K562 (cell line): ENCODE data around the gene NSUN6. TPM values are rescaled to one million over a fixed set of nuclear protein-coding genes. Genes with fewer than 3 reads are reported as not detected.

Experiments used
- ATAC-seq: fragments of 200-7000 bp; cut with Tn5 transposase; 3 replicates; pipeline ENCODE4 v1.9.1; 2020; ENCODE audit warnings: moderate library complexity
- BruUV-seq: library from RNA; stranded (reverse); fragments of 400-500 nt; replicated peaks from 2 replicates; lab custom pipeline; 2021; lab: Mats Ljungman, UMichigan
- CTCF ChIA-PET: fragments of 300-600 bp; formaldehyde crosslinking; extraction: SDS; loops from one replicate; lab custom pipeline; 2021; ENCODE audit warnings: low intra/inter-chr PET ratio; lab: Yijun Ruan, JAX
- POLR2A ChIA-PET: fragments of 300-600, 350-650 bp; sonication (Branson Sonifier 250); formaldehyde crosslinking; extraction: SDS; loops from one replicate; lab custom pipeline; 2021; ENCODE audit warnings: antibody characterized with exemption, inconsistent platforms; lab: Yijun Ruan, JAX
- DNase-seq, 4 experiments: peaks; one replicate each; pipeline versions ENCODE4 v3.0.0 to v3.0.0-alpha.2; 2011 to 2018; ENCODE audit warnings: low spot score in 3 of 4, mixed read lengths in 3 of 4; ENCODE audit errors: extremely low read depth in 1 of 4
- FAIRE-seq: peaks from 2 replicates; lab custom pipeline; 2011; peaks lifted over from hg19 to GRCh38; lab: Jason Lieb, UNC
- H2AFZ ChIP-seq: 2 replicates; pipeline ENCODE4 v1.6.0; 2011; ENCODE audit warnings: low read depth, low read length, control low read depth, inconsistent platforms
- H3K27ac ChIP-seq: fragments of 200-600 bp; 3 replicates; pipeline ENCODE4 v1.8.0; 2011; ENCODE audit warnings: low read depth, mild to moderate bottlenecking, control low read depth, inconsistent platforms, low read length, moderate library complexity, mixed read lengths; ENCODE audit errors: extremely low read depth
- H3K27me3 ChIP-seq, 2 experiments: fragments of 300-600 bp in 1 of 2; 2 replicates in 1 of 2; 3 replicates in 1 of 2; pipeline versions ENCODE4 v1.6.0 to v1.8.0; 2011; ENCODE audit warnings: inconsistent platforms in 2 of 2, low read length in 2 of 2, mild to moderate bottlenecking in 1 of 2, mixed read lengths in 1 of 2, moderate library complexity in 1 of 2; ENCODE audit not compliant: control insufficient read depth in 2 of 2, insufficient read depth in 2 of 2
- H3K36me3 ChIP-seq: fragments of 300-600 bp; 3 replicates; pipeline ENCODE4 v1.8.0; 2011; ENCODE audit warnings: mild to moderate bottlenecking, low read length, inconsistent platforms; ENCODE audit not compliant: control insufficient read depth, insufficient read depth
- H3K4me1 ChIP-seq, 2 experiments: fragments of 200-600 bp in 1 of 2; replicated peaks in 1 of 2; 2 replicates in 1 of 2; 3 replicates in 1 of 2; pipeline versions ENCODE4 v1.5.1 to v1.8.0; 2011; ENCODE audit warnings: inconsistent platforms in 2 of 2, low read length in 2 of 2, mild to moderate bottlenecking in 1 of 2, mixed read lengths in 1 of 2, moderate library complexity in 1 of 2; ENCODE audit not compliant: control insufficient read depth in 2 of 2, insufficient read depth in 2 of 2
- H3K4me2 ChIP-seq: 2 replicates; pipeline ENCODE4 v1.6.1; 2011; ENCODE audit warnings: low read length, control low read depth, inconsistent platforms, mixed read lengths; ENCODE audit not compliant: insufficient read depth
- H3K4me3 ChIP-seq: fragments of 200-600 bp; sonication (generic), shearing (Covaris generic); 2 replicates; pipeline ENCODE4 v1.5.1; 2016; ENCODE audit warnings: control low read depth, inconsistent platforms
- H3K79me2 ChIP-seq: fragments of 200-600 bp; 3 replicates; pipeline ENCODE4 v1.8.0; 2011; ENCODE audit warnings: low read length, inconsistent platforms; ENCODE audit not compliant: control insufficient read depth, insufficient read depth
- H3K9ac ChIP-seq, 2 experiments: 2 replicates each; pipeline versions ENCODE4 v1.6.0 to v1.6.1; 2011; ENCODE audit warnings: low read depth in 2 of 2, low read length in 2 of 2, control low read depth in 1 of 2, inconsistent platforms in 1 of 2, mild to moderate bottlenecking in 1 of 2, mixed read lengths in 1 of 2; ENCODE audit not compliant: insufficient read depth in 1 of 2
- H3K9me1 ChIP-seq: one replicate; pipeline ENCODE4 v1.6.0; 2011; ENCODE audit warnings: inconsistent platforms, mild to moderate bottlenecking, low read length, moderate library complexity; ENCODE audit not compliant: control insufficient read depth, insufficient read depth
- H3K9me3 ChIP-seq: replicated peaks from 2 replicates; pipeline ENCODE4 v1.5.1; 2011; ENCODE audit warnings: low read depth, low read length, inconsistent platforms; ENCODE audit not compliant: control insufficient read depth, insufficient read depth
- H4K20me1 ChIP-seq: replicated peaks from 2 replicates; pipeline ENCODE4 v1.6.1; 2011; ENCODE audit warnings: low read length, inconsistent platforms, mixed read lengths; ENCODE audit not compliant: control insufficient read depth, insufficient read depth
- CBX3 ChIP-seq, 2 experiments: IDR thresholded peaks; 1 replicate in 1 of 2; 2 replicates in 1 of 2; pipeline ENCODE4 v1.6.1; 2012; ENCODE audit warnings: inconsistent platforms in 2 of 2, low read length in 2 of 2, borderline replicate concordance in 1 of 2, control low read depth in 1 of 2
- DNMT1 ChIP-seq: fragments of 450-650 bp; IDR thresholded peaks from 2 replicates; pipeline ENCODE4 v1.6.1; 2016; ENCODE audit warnings: antibody characterized with exemption, mild to moderate bottlenecking
- GATA2 ChIP-seq: sonication (generic); formaldehyde crosslinking; IDR thresholded peaks from 2 replicates; pipeline ENCODE4 v1.4.0; 2020; ENCODE audit warnings: mild to moderate bottlenecking, missing genetic modification reagents
- HDGF ChIP-seq: fragments of 450-650 bp; IDR thresholded peaks from 2 replicates; pipeline ENCODE4 v1.6.1; 2016
- HINFP ChIP-seq: fragments of 450-650 bp; conservative IDR thresholded peaks from 2 replicates; pipeline ENCODE4 v1.6.1; 2016; ENCODE audit warnings: missing genetic modification characterization, low read depth, mild to moderate bottlenecking, control low read depth, missing compliant biosample characterization
- HNRNPL ChIP-seq: fragments of 200-400 bp; formaldehyde crosslinking; IDR thresholded peaks from 2 replicates; pipeline ENCODE4 v1.6.1; 2017; ENCODE audit warnings: low read depth, mild to moderate bottlenecking, low read length
- MIER1 ChIP-seq: fragments of 450-650 bp; IDR thresholded peaks from 2 replicates; pipeline ENCODE4 v1.6.1; 2016; ENCODE audit warnings: antibody characterized with exemption, mild to moderate bottlenecking, low read depth
- NFE2L1 ChIP-seq: fragments of 450-650 bp; IDR thresholded peaks from 2 replicates; pipeline ENCODE4 v1.6.1; 2016; ENCODE audit warnings: missing genetic modification characterization, low read depth, mild to moderate bottlenecking, missing compliant biosample characterization, moderate library complexity, borderline replicate concordance
- NR4A1 ChIP-seq, 2 experiments: fragments of 250-450 bp in 1 of 2; fragments of 450-650 bp in 1 of 2; sonication (Bioruptor Pico) in 1 of 2; IDR thresholded peaks; 2 replicates each; pipeline versions ENCODE4 v1.4.0 to v1.6.1; 2016 to 2020; ENCODE audit warnings: mild to moderate bottlenecking in 2 of 2, missing compliant biosample characterization in 1 of 2, missing genetic modification characterization in 1 of 2, moderate library complexity in 1 of 2
- RHOXF2B ChIP-seq: fragments of 250-450 bp; sonication (Bioruptor Pico); conservative IDR thresholded peaks from 2 replicates; pipeline ENCODE4 v1.5.1; 2021
- SMC3 ChIP-seq: conservative IDR thresholded peaks from 2 replicates; pipeline ENCODE4 v1.6.1; 2011; ENCODE audit warnings: low read depth, low read length, improper control_type of control experiment; ENCODE audit not compliant: insufficient read depth
- SPI1 ChIP-seq: IDR thresholded peaks from 2 replicates; pipeline ENCODE4 v1.6.1; 2011; ENCODE audit warnings: low read depth, low read length, control low read depth, borderline replicate concordance
- TCFL5 ChIP-seq: fragments of 250-450 bp; sonication (Bioruptor Pico); conservative IDR thresholded peaks from 2 replicates; pipeline ENCODE4 v1.6.1; 2021; ENCODE audit warnings: mild to moderate bottlenecking, moderate library complexity, matching md5 sums
- TFAM ChIP-seq: fragments of 250-450 bp; sonication (Bioruptor Pico); conservative IDR thresholded peaks from 2 replicates; pipeline ENCODE4 v1.5.0; 2021; ENCODE audit warnings: mild to moderate bottlenecking, moderate library complexity
- TGIF2 ChIP-seq: sonication (generic); formaldehyde crosslinking; IDR thresholded peaks from 2 replicates; pipeline ENCODE4 v1.8.1; 2022; ENCODE audit warnings: mild to moderate bottlenecking, missing genetic modification reagents, moderate library complexity
- ZNF655 ChIP-seq: fragments of 250-450 bp; sonication (Bioruptor Pico); IDR thresholded peaks from 2 replicates; pipeline ENCODE4 v1.5.0; 2021
- ZNF766 ChIP-seq: fragments of 200-800 bp; sonication (Bioruptor generic); conservative IDR thresholded peaks from 2 replicates; pipeline ENCODE4 v1.6.1; 2016; ENCODE audit warnings: missing genetic modification characterization, missing compliant biosample characterization
- ZNF785 ChIP-seq: fragments of 250-450 bp; sonication (Bioruptor Pico); IDR thresholded peaks from 2 replicates; pipeline ENCODE4 v1.4.0; 2020; ENCODE audit warnings: mild to moderate bottlenecking
- in situ Hi-C: fragments of 300-500 bp; cut with MboI; formaldehyde crosslinking; loops from 4 replicates; pipeline ENCODE4 v1.15.0; 2018; ENCODE audit warnings: inconsistent platforms, mixed read lengths
- intact Hi-C: fragments of 100-400 bp; cut with micrococcal nuclease; formaldehyde crosslinking; loops from 2 replicates; pipeline ENCODE4 v1.14.2; 2022
- polyA plus RNA-seq, 8 experiments: library from polyadenylated mRNA; depleted of rRNA in 4 of 8; stranded (reverse) in 5 of 8; unstranded in 3 of 8; fragments of >200 nt; fragmentation: Nextera tagmentation in 2 of 8; fragmentation: Illumina TruSeq in 1 of 8; extraction: Ambion mirVana in 2 of 8; extraction: Trizol in 1 of 8; gene quantifications; 2 replicates each; pipeline versions ENCODE4 v1.2.1 to v1.2.3, GENCODE V29; 2011 to 2014; ENCODE audit warnings: inconsistent platforms in 1 of 8, missing spikeins in 1 of 8
- total RNA-seq, 7 experiments: library from RNA; depleted of rRNA in 6 of 7; stranded (reverse); fragments of >200 nt in 6 of 7; fragmentation: Illumina TruSeq in 2 of 7; extraction: Trizol in 2 of 7; gene quantifications; 2 replicates each; pipeline versions ENCODE4 v1.2.1 to v1.2.3, GENCODE V29; 2011 to 2021; ENCODE audit warnings: low replicate concordance in 1 of 7

NSUN6 gene
- total and polyA plus RNA-seq, 9 of the 15 experiments (the other 6 are each of a cell fraction or from before 2014, with no cell fraction given), result 12.5 to 33.1 (median 24.2) TPM

GRCh38 chr10:18514537-18514936 lies 136.8 kb downstream of the NSUN6 start:
- H4K20me1 ChIP-seq, result no peaks in the 10 kb centered on the region
- no peaks in the 10 kb centered on the region for H3K9me3 ChIP-seq
- ATAC-seq (no peak), DNase-seq (no peak), FAIRE-seq (no peak)
- H3K9me1 ChIP-seq, result no peaks in the 10 kb centered on the region
- peaks cover 5% of the 10 kb centered on the region; the same call in 1 of the 3 replicates for H3K36me3 ChIP-seq
- no peak overlapping the region for H3K9ac ChIP-seq
- no peak overlapping the region for H2AFZ ChIP-seq
- H3K4me2 ChIP-seq, result no peak overlapping the region
- no peak overlapping the region for H3K27ac ChIP-seq
- H3K4me3 ChIP-seq, result no peak overlapping the region
- H3K4me1 ChIP-seq, result no peaks in the 10 kb centered on the region
- in situ Hi-C loops, result no loop called here
- ChIA-PET POLR2A (no interaction called here), CTCF (no interaction called here)
- no TSS peak for BruUV-seq
- H3K27me3 ChIP-seq, result no peaks in the 10 kb centered on the region
- no peaks in the 10 kb centered on the region for H3K79me2 ChIP-seq
- intact Hi-C loops, result no loop called here
- no peak for TF ChIP-seq CBX3 (IDR thresholded peaks at IDR 0.05; ENCODE audit: borderline replicate concordance in 1 of 2, low read length in 2 of 2)
- TF ChIP-seq ZNF655 (CRISPR knock-in tag), result no peak
- TF ChIP-seq NR4A1 (CRISPR knock-in tag; IDR thresholded peaks at IDR 0.05), result no peak
- TF ChIP-seq NR4A1 (tag; IDR thresholded peaks at IDR 0.05), result no peak
- TF ChIP-seq MIER1, result no peak
- TF ChIP-seq TGIF2 (CRISPR knock-in tag), result no peak
- no peak for TF ChIP-seq HINFP (tag)
- TF ChIP-seq NFE2L1 (tag), result no peak
- TF ChIP-seq TFAM (CRISPR knock-in tag), result no peak
- TF ChIP-seq RHOXF2B (CRISPR knock-in tag), result no peak
- no peak for TF ChIP-seq SPI1
- TF ChIP-seq HNRNPL, result no peak
- no peak for TF ChIP-seq TCFL5 (CRISPR knock-in tag)
- no peak for TF ChIP-seq ZNF785
- no peak for TF ChIP-seq HDGF
- TF ChIP-seq SMC3, result no peak
- no peak for TF ChIP-seq DNMT1
- TF ChIP-seq ZNF766, result no peak
- no peak for TF ChIP-seq GATA2 (CRISPR knock-in tag)
